Astrocyte of the cerebellum (primary cell): Measurements from ENCODE around the gene DGKD.

Experiments
- DNase-seq: peaks from one replicate; pipeline ENCODE4 v3.0.0-alpha.2; 2011; ENCODE audit warnings: low read depth
- H3K4me3 ChIP-seq: 2 replicates; pipeline ENCODE4 v1.5.1; 2011; ENCODE audit warnings: mild to moderate bottlenecking, low read depth, low read length, moderate library complexity
- CTCF ChIP-seq: IDR thresholded peaks from 2 replicates; pipeline ENCODE4 v1.5.1; 2012; ENCODE audit warnings: low read length, low read depth, moderate library complexity, mild to moderate bottlenecking; ENCODE audit errors: missing control alignments
- in situ Hi-C: cut with HindIII; loops from 2 replicates; pipeline ENCODE4 v1.10.0; 2017; ENCODE audit warnings: low sequenced_read_pairs

The DGKD gene

GRCh38 chr2:233440314-233440713 lies 86.0 kb downstream of the DGKD start:
- in situ Hi-C loops: no loop called here
- no peak for DNase-seq
- no peak overlapping the region for H3K4me3 ChIP-seq
- TF ChIP-seq CTCF: no peak

GRCh38 chr2:233440714-233441113 lies 86.4 kb downstream of the DGKD start:
- H3K4me3 ChIP-seq: no peak overlapping the region
- DNase-seq: no peak
- TF ChIP-seq CTCF: no peak
- in situ Hi-C loops: no loop called here

- no peak for TF ChIP-seq CTCF
- in situ Hi-C loops: no loop called here
- no peak overlapping the region for H3K4me3 ChIP-seq
- DNase-seq: no peak
Observed at GRCh38 chr2:233441161-233442027, 87.1 kb downstream of the DGKD start.

- TF ChIP-seq CTCF: no peak
- no peak overlapping the region for H3K4me3 ChIP-seq
- DNase-seq: no peak
- in situ Hi-C loops: no loop called here
Observed at GRCh38 chr2:233442028-233442310, 87.7 kb downstream of the DGKD start.

- peak; percentile 70 for DNase-seq
- TF ChIP-seq CTCF: peak; percentile 84
- H3K4me3 ChIP-seq: no peak overlapping the region
- in situ Hi-C loops: no loop called here
Observed at GRCh38 chr2:233443511-233444183, 89.4 kb downstream of the DGKD start.

- in situ Hi-C loops: no loop called here
- DNase-seq: no peak
- no peak overlapping the region for H3K4me3 ChIP-seq
- no peak for TF ChIP-seq CTCF
Observed at GRCh38 chr2:233444501-233444900, 90.2 kb downstream of the DGKD start.
